ENCODE data around the gene LRCH1. TPM values are rescaled to one million over a fixed set of nuclear protein-coding genes. Genes with fewer than 3 reads are reported as not detected.
A peak's percentile ranks its signal among the peaks of the same experiment; 100 is the strongest.

Gene LRCH1
- total and polyA plus RNA-seq, 10 of the 15 experiments (the other 5 are each of a cell fraction or from before 2014, with no cell fraction given): 5.3 to 48.9 (median 14.4) TPM

DNA sequence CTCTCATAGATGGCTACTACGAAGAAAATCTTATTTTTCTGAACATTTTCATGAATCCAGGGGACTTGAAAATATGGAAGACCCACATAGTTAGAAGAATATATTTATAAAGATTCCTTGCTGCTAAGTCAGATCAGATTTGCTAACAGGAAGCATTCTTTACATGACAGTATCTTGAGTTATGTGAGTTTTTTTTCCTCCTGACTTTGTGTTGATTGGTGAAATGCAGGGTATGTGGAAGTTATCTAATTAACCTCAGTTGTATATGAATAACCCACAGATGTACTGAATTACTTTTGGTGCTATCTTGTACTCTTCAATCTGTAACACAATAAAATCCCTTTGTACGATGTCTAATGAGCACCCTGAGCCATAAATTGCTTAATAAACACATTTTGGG lies 190.2 kb downstream of the LRCH1 start (continued):
- TF ChIP-seq, protein P1, sequence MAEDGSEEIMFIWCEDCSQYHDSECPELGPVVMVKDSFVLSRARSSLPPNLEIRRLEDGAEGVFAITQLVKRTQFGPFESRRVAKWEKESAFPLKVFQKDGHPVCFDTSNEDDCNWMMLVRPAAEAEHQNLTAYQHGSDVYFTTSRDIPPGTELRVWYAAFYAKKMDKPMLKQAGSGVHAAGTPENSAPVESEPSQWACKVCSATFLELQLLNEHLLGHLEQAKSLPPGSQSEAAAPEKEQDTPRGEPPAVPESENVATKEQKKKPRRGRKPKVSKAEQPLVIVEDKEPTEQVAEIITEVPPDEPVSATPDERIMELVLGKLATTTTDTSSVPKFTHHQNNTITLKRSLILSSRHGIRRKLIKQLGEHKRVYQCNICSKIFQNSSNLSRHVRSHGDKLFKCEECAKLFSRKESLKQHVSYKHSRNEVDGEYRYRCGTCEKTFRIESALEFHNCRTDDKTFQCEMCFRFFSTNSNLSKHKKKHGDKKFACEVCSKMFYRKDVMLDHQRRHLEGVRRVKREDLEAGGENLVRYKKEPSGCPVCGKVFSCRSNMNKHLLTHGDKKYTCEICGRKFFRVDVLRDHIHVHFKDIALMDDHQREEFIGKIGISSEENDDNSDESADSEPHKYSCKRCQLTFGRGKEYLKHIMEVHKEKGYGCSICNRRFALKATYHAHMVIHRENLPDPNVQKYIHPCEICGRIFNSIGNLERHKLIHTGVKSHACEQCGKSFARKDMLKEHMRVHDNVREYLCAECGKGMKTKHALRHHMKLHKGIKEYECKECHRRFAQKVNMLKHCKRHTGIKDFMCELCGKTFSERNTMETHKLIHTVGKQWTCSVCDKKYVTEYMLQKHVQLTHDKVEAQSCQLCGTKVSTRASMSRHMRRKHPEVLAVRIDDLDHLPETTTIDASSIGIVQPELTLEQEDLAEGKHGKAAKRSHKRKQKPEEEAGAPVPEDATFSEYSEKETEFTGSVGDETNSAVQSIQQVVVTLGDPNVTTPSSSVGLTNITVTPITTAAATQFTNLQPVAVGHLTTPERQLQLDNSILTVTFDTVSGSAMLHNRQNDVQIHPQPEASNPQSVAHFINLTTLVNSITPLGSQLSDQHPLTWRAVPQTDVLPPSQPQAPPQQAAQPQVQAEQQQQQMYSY (CRISPR knock-in tag; IDR thresholded peaks at IDR 0.05): no peak

DNA sequence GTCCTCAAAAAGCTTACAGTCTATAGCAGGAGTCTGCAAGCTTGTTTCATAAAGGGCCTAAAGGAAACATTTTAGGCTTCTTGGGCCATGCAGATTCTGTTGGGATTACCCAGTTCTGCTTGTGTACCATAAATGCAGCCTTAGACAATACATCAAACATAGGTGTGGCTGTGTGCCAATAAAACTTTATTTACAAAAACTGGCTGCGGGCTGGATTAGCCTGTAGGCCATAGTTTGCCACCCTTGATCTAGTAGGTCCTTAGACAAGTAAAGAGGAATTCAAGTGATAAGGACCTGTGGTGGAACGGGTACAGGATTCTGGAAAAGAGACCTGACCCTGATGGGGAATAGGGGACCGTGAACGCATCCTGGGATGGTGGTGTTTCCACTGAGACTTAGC lies 192.1 kb downstream of the LRCH1 start:
- Histone ChIP-seq H3K9ac (ENCODE audit: control insufficient read depth, insufficient read depth, low read length) (no peak overlapping the region), H3K9me3 (replicated peaks; ENCODE audit: control insufficient read depth, insufficient read depth, low read length) (no peaks in the 10 kb centered on the region), H3K27ac (ENCODE audit: control insufficient read depth, insufficient read depth) (no peak overlapping the region), H3K36me3 (ENCODE audit: control insufficient read depth in 2 of 2, insufficient read depth in 2 of 2, low read length in 1 of 2) (peaks cover 11 to 45% of the 10 kb centered on the region in 2 experiments), H3K4me1 (ENCODE audit: control insufficient read depth, insufficient read depth, low read length) (no peaks in the 10 kb centered on the region), H3K4me3 (no peak overlapping the region), H4K20me1 (ENCODE audit: control insufficient read depth, insufficient read depth) (no peaks in the 10 kb centered on the region), H3K4me2 (ENCODE audit: control insufficient read depth, insufficient read depth) (no peak overlapping the region), H2AFZ (ENCODE audit: control insufficient read depth, low read depth, low read length) (no peak overlapping the region), H3K27me3 (replicated peaks in 1 of 2; ENCODE audit: control insufficient read depth in 2 of 2, insufficient read depth in 2 of 2, low read length in 1 of 2) (no peaks in the 10 kb centered on the region), H3K79me2 (ENCODE audit: control insufficient read depth, insufficient read depth, low read length) (no peaks in the 10 kb centered on the region)
- 100% methylated on average over 4 of the region's 4 CpGs for WGBS (ENCODE audit: insufficient coverage, insufficient replicate concordance, low lambda C conversion rate, missing lambda C conversion rate)
- ChIA-PET CTCF (interaction anchor here (1.9 kb wide), 1 partner anchor 9 kb away, joined by 4 read pairs; no protein-coding TSS in a partner anchor), RAD21 (ENCODE audit: unreplicated experiment) (no interaction called here), SMC1A (ENCODE audit: uncharacterized antibody, unreplicated experiment) (interaction anchor here (1.0 kb wide), 1 partner anchor 16 kb away, joined by 3 read pairs; no protein-coding TSS in a partner anchor), POLR2A (no interaction called here)
- BruUV-seq (replicated peaks): no TSS peak
- ATAC-seq: no peak
- TF ChIP-seq, protein P2, sequence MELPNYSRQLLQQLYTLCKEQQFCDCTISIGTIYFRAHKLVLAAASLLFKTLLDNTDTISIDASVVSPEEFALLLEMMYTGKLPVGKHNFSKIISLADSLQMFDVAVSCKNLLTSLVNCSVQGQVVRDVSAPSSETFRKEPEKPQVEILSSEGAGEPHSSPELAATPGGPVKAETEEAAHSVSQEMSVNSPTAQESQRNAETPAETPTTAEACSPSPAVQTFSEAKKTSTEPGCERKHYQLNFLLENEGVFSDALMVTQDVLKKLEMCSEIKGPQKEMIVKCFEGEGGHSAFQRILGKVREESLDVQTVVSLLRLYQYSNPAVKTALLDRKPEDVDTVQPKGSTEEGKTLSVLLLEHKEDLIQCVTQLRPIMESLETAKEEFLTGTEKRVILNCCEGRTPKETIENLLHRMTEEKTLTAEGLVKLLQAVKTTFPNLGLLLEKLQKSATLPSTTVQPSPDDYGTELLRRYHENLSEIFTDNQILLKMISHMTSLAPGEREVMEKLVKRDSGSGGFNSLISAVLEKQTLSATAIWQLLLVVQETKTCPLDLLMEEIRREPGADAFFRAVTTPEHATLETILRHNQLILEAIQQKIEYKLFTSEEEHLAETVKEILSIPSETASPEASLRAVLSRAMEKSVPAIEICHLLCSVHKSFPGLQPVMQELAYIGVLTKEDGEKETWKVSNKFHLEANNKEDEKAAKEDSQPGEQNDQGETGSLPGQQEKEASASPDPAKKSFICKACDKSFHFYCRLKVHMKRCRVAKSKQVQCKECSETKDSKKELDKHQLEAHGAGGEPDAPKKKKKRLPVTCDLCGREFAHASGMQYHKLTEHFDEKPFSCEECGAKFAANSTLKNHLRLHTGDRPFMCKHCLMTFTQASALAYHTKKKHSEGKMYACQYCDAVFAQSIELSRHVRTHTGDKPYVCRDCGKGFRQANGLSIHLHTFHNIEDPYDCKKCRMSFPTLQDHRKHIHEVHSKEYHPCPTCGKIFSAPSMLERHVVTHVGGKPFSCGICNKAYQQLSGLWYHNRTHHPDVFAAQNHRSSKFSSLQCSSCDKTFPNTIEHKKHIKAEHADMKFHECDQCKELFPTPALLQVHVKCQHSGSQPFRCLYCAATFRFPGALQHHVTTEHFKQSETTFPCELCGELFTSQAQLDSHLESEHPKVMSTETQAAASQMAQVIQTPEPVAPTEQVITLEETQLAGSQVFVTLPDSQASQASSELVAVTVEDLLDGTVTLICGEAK (IDR thresholded peaks at IDR 0.05; ENCODE audit: borderline replicate concordance): peak; percentile 76
- TF ChIP-seq, protein P3, sequence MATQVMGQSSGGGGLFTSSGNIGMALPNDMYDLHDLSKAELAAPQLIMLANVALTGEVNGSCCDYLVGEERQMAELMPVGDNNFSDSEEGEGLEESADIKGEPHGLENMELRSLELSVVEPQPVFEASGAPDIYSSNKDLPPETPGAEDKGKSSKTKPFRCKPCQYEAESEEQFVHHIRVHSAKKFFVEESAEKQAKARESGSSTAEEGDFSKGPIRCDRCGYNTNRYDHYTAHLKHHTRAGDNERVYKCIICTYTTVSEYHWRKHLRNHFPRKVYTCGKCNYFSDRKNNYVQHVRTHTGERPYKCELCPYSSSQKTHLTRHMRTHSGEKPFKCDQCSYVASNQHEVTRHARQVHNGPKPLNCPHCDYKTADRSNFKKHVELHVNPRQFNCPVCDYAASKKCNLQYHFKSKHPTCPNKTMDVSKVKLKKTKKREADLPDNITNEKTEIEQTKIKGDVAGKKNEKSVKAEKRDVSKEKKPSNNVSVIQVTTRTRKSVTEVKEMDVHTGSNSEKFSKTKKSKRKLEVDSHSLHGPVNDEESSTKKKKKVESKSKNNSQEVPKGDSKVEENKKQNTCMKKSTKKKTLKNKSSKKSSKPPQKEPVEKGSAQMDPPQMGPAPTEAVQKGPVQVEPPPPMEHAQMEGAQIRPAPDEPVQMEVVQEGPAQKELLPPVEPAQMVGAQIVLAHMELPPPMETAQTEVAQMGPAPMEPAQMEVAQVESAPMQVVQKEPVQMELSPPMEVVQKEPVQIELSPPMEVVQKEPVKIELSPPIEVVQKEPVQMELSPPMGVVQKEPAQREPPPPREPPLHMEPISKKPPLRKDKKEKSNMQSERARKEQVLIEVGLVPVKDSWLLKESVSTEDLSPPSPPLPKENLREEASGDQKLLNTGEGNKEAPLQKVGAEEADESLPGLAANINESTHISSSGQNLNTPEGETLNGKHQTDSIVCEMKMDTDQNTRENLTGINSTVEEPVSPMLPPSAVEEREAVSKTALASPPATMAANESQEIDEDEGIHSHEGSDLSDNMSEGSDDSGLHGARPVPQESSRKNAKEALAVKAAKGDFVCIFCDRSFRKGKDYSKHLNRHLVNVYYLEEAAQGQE (IDR thresholded peaks at IDR 0.05; ENCODE audit: low read depth, low read length): no peak
- TF ChIP-seq ZNF207 (IDR thresholded peaks at IDR 0.05; ENCODE audit: borderline replicate concordance): no peak
- no peak for DNase-seq (ENCODE audit: low read depth, low spot score)
- FAIRE-seq: no peak
- in situ Hi-C loops (cut with MboI): no loop called here
- intact Hi-C loops (cut with micrococcal nuclease; ENCODE audit: unreplicated experiment): no loop called here

Measured in GM12878 (cell line).